ENCODE measurements around the gene PTPN21. TPM values are rescaled to one million over a fixed set of nuclear protein-coding genes. Genes with fewer than 3 reads are reported as not detected.
"Not testable (repeated sequence)": the region's sequence is repeated elsewhere in the genome, so short reads cannot be mapped to it uniquely, and the experiment has no call there.

Gene PTPN21
- total RNA-seq, 1 experiment from 2014 or later: 7.4 TPM

- DNase-seq (ENCODE audit: low read depth): peak; percentile 22
Measured at GRCh38 chr14:88551980-88552431, 2.8 kb downstream of the PTPN21 start.

GRCh38 chr14:88551094-88551870 is 3.5 kb downstream of the PTPN21 start:
- DNase-seq (ENCODE audit: low read depth): peak; percentile 83

- no peak for DNase-seq (ENCODE audit: low read depth)
Measured at GRCh38 chr14:88550078-88550477, 4.7 kb downstream of the PTPN21 start.

- no peak for DNase-seq (ENCODE audit: low read depth)
Measured at GRCh38 chr14:88547386-88547780, 7.4 kb downstream of the PTPN21 start.

GRCh38 chr14:88546621-88547385 is 8.0 kb downstream of the PTPN21 start:
- DNase-seq (ENCODE audit: low read depth): no peak

GRCh38 chr14:88545256-88545655 is 9.6 kb downstream of the PTPN21 start:
- DNase-seq (ENCODE audit: low read depth): no peak

- no peak for DNase-seq (ENCODE audit: low read depth)
Measured at GRCh38 chr14:88542857-88543795, 11.7 kb downstream of the PTPN21 start.

- DNase-seq (ENCODE audit: low read depth): no peak
Measured at GRCh38 chr14:88541324-88541723, 13.5 kb downstream of the PTPN21 start.

- no peak for DNase-seq (ENCODE audit: low read depth)
Measured at GRCh38 chr14:88535813-88536212, 19.0 kb downstream of the PTPN21 start.

GRCh38 chr14:88535149-88535548 is 19.7 kb downstream of the PTPN21 start:
- DNase-seq (ENCODE audit: low read depth): no peak

GRCh38 chr14:88533064-88533602 is 21.7 kb downstream of the PTPN21 start:
- DNase-seq (ENCODE audit: low read depth): no peak

- DNase-seq (ENCODE audit: low read depth): not testable (repeated sequence)
Measured at GRCh38 chr14:88529889-88530288, 24.9 kb downstream of the PTPN21 start.

- DNase-seq (ENCODE audit: low read depth): no peak
Measured at GRCh38 chr14:88522393-88522792, 32.4 kb downstream of the PTPN21 start.

GRCh38 chr14:88521818-88522217 is 33.0 kb downstream of the PTPN21 start:
- no peak for DNase-seq (ENCODE audit: low read depth)

- no peak for DNase-seq (ENCODE audit: low read depth)
Measured at GRCh38 chr14:88519907-88520306, 34.9 kb downstream of the PTPN21 start.

GRCh38 chr14:88518592-88519512 is 36.0 kb downstream of the PTPN21 start:
- peak; percentile 69 for DNase-seq (ENCODE audit: low read depth)

- DNase-seq (ENCODE audit: low read depth): no peak
Measured at GRCh38 chr14:88516861-88517357, 37.9 kb downstream of the PTPN21 start.

GRCh38 chr14:88515499-88516221 is 39.1 kb downstream of the PTPN21 start:
- no peak for DNase-seq (ENCODE audit: low read depth)

- DNase-seq (ENCODE audit: low read depth): no peak
Measured at GRCh38 chr14:88507208-88507607, 47.6 kb downstream of the PTPN21 start.

- no peak for DNase-seq (ENCODE audit: low read depth)
Measured at GRCh38 chr14:88505621-88506020, 49.2 kb downstream of the PTPN21 start.
